Measurements from ENCODE around the gene MCU.

GRCh38 chr10:72842164-72842563 lies 150.2 kb downstream of the MCU start:
- TF ChIP-seq CTCF (IDR thresholded peaks at IDR 0.05; ENCODE audit: insufficient read depth, low read depth, low read length): no peak
- no peak for TF ChIP-seq EZH2 (IDR thresholded peaks at IDR 0.05; ENCODE audit: insufficient read depth, low read length)
